Stimulated activated naive CD4-positive, alpha-beta T cell treated with Interleukin-2 at 50 U/mL for 16 hours (primary cell): Measurements from ENCODE around the gene SLC6A13.
"Not testable (repeated sequence)": the region's sequence is repeated elsewhere in the genome, so short reads cannot be mapped to it uniquely, and the experiment has no call there.

Source experiments
- DNase-seq: peaks from one replicate; lab custom pipeline; 2025; lab: John Stamatoyannopoulos, UW

Gene SLC6A13

DNA sequence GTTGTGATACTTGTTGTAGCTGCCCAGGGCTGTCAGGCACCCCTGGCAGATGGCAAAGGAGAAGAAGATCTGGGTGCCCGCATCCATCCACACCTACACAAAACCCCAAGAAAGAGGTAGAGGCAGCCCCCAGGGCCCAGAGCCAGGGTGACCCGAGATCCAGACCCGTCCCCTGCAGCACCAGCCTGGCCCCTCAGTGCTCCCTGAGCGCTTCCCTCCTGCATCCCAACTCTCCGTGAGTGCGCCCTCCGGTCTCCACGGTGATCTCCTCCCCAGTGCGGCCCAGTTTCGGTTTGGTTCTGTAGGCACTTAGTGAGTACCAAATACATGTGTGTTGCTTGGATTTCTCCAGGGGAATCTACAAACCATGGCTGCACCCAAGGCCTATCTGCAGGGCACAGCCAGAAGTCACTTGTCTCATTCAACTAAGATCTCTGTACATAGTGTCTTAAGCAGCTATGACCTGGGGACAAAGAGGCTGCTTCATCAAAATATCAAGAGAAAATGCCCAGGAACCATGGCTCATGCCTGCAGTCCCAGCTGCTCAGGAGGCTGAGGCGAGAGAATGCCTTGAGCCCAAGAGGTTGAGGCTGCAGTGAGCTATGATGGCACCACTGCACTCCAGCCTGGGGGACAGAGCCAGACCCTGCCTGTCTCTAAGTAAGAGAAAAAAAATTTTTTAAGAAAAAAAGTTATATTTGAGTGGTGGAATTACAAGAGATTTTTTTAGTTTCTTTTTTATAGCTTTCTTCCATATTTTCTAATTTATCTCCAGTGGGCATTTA lies 64.5 kb downstream of the SLC6A13 start:
- DNase-seq = no peak

DNA sequence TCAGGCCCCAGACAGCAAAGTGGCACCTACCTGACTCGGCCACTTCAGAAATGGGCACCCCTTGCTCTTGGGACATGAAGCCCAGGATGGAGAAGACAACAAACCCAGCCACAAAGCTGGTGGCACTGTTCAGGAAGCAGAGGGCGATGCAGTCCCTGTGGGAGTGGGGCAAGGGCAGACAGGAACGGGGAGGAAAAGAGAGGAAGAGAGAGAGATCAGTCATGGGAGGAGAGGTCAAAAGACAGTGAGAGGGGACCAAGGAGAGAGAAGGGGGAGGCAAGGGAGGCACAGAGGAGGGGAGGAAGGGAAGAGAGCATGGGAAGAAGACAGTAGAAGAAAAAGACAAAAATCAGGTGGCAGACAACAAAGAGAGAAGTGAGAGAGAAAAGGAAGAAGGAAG lies 65.3 kb downstream of the SLC6A13 start:
- no peak for DNase-seq

DNA sequence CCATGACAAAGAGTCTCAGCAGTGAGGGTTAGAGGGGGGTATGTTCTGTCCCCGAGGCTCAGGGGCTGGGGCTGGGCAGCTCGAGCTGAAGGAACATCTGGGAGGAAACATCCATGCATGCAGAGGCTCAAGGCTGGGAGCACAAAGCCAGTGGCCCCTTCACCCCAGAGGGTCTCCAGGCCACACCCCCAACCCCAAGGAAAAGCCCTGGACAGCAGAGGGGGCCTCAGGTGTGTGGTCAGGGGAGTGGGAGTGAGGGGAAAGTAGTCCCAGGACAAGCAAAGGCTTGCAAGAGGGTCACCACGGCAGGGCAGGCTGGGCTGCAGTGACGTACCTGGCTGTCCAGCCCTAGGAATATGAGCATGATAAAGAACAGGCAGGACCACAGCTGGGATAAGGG lies 66.2 kb downstream of the SLC6A13 start:
- DNase-seq = no peak

DNA sequence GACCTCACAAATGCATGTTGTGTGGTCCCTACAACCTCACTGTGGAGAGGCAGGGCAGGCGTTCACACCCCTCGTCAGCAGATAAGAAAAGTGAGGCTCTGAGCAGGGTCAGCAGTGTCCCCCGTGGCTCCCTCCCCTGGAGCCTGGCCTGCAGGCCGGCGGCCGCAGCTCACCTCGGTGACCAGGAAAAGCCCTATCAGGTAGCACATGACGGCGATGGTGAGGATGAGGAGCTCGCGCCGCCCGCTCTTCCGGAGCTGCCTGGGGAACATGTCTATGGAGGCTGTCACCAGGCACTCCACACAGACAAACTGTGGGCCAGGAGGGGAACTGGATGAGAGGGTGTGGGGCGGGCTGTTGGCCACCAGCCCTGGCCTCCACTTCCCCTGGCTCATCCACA lies 66.7 kb downstream of the SLC6A13 start:
- no peak for DNase-seq

DNA sequence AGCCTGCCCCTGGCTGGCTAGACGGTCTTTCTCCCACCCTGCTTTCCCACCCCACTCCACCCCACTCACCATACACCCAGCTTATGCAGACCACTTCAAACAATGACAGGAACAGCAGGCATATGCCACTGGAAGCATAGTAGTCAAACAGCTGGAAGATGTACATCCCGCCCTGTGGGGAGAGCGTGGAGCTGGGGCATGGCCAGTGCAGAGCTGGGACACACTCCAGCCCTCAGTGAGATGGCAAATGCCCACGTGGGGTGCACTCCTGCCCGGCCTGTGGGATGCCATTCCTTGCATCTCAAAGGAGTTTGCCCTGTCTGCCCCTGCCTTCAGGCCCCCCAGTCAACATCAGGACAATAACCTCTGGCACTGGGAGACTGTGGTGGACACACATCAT lies 67.5 kb downstream of the SLC6A13 start:
- no peak for DNase-seq

DNA sequence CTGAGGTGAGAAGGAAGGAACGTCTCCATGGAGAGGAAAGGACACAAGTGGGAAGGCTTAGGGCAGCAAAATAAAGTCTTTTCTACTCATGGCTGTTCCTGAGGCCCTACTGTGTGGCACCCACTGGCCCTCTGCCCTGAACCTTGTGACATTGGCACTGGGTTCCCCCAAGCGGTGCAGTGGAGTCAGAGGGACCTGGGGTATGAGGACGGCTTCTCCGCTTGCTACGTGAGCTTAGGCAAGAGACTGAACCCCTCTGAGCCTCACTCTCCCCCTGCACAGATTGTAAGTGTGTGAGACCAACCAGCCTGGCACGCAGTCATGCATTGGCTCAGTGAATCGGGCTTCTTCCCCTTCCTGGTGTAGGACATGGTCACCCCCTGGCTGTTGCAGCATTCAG lies 68.4 kb downstream of the SLC6A13 start:
- no peak for DNase-seq

DNA sequence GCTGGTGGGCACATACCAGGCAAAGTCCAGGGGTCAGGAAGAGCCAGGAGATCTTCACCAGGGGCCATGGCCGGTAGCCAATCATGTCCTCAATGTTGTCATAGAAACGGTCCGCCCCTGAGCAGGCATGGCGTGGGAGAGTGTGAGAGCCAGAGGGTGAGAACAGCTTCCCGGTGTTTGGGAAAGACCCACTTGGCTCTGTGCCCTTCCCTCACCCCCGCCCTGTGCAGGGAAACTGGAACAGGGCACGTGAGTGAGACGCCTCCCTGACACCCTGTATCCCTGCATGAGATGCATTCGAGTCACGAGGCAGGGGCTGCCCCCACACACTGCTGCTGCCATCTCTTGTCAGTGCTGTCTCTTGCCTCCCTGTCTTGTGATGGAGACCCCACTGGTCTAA lies 69.4 kb downstream of the SLC6A13 start:
- no peak for DNase-seq

DNA sequence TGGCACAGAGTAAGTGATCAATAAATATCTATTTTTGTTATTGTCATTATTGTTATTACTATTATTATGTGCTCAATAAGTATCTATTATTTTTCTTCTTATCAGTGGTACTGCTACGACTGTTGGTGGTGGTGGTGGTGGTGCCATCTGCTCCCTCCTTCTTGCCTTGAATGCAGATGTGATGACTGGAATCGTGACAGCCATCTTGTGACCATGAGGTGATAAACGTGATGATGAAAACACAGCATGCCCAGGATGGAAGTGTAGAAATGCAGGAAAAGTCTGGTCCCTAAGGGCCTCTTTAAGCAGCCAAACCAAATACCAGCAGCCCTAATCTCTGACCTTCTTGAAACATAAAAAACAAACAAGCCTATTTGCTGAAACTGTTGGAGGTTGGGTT lies 71.1 kb downstream of the SLC6A13 start:
- DNase-seq = no peak

DNA sequence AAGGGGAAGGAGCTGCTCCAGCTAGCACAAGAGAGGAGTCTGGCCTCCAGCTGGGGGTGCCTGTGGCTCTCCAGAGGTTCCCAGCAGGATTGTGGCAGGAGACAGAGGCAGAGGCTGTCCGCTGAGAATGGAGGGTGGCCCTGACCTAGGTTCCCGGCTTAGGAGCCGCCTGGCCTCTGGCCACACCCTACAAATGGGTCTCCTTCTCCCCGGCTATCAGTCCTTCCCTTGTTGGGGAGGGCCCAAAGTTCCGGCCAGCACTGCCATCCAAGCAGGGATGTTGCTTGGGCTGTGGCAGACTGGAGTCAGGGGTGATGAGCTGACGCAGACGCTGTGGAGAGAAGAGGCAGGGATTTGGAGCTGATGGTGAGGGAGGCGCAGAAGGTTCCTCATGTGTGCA lies 71.8 kb downstream of the SLC6A13 start:
- DNase-seq = no peak

DNA sequence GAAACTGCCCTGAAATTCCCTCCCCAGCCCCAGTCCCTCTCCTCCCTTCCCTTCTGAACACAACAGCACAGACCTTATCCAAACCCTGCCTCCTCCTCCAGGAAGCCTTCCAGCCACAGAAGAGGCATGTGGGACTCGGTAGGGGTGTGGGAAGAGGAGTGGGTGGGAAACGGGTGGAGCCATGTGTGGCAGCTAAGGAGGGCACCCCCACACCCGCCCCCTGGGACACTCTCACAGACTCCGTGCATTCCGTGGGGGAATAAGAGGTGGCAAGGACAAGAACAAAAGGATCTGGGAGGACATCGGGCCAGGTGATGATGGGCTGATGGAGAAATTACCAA lies 73.0 kb downstream of the SLC6A13 start:
- DNase-seq = no peak

DNA sequence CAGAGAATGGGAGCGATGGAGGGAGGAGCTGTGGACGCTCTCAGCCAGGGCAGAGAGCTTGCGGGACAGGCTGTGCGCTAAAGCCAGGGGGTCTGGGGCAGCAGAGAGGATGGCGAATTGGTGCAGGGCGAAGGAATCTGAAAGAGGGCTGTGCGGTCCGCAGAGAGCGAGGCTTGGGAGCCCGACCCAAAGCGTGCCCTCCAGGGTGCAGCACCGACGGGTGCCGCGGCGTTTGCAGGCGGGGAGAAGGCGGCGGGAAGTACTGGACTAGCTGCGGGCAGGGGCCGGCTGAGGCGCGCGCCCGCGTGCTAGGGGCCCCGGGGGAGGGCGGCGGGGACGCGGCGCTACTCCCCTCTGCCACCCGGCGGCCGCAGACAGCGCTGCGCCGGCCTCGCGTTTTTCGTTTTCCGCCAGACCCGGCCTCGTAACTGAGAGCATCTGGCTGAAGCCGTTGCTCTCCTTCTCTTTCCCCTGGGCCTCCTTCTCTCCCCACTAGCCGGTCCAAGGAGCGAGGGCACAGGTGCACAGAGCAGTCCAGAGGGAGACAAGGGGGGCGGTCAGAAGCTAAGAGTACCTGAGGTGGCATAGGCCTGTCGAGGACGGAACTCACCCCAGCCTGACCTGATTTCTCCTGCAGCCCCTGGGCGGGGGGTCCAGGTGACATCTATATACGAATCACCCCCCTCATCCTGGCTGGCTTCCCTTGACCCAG lies 73.6 kb downstream of the SLC6A13 start:
- DNase-seq = no peak

DNA sequence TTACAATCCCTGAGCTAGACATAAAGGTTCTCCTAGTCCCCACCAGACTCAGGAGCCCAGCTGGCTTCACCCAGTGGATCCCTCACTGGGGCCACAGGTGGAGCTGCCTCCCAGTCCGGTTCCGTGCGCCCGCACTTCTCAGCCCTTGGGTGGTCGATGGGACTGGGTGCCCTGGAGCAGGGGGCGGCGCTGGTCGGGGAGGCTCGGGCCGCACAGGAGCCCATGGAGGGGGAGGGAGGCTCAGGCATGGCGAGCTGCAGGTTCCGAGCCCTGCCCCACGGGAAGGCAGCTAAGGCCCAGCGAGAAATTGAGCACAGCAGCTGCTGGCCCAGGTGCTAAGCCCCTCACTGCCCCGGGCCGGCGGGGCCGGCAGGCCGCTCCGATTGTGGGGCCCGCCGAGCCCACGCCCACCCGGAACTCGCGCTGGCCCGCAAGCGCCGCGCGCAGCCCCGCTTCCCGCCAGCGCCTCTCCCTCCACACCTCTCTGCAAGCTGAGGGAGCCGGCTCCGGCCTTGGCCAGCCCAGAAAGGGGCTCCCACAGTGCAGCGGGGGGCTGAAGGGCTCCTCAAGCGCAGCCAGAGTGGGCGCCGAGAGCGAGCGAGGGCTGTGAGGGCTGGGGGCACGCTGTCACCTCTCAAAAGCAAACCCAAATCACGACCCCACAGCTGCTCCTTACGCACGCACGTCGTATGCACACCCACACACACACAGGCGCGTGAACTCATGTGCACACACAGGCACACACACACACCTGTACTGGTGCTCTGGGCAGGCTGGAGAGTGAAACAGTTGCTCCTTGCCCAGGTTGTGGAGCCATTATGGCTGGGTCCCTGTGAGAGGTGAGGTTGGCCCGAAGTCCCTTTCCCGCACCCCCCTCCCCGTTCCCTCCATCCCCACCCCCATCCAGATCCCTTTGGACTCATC lies 74.4 kb downstream of the SLC6A13 start:
- DNase-seq = not testable (repeated sequence)

DNA sequence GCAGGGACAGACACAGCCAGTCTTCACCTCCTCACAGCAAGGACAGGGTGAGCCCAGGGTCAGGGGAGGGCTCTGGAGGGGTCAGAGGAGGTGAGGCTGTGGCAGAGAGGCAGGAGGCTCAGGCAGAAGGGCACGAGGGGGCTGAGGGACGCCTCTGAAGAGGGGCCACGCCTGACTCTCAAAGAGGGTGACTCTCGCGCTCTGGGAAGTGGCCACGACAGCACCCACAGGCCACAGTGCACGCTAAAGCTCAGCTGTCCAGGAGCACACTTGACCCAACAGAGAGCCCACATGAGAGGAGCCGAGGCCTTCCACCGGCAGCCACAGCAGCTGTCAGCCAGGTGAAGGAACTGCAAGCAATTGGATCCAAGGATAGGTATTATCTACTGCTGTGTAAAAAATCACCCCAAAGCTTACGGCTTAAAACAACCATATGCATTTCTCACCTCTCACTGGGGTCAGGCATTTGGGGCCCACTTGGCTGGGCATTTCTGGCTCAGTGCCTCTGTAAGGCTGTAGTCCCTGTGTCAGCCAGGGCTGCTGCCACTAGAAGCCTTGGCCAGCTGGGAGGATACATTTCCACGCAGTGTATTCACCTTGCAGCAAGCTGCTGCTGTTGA lies 76.5 kb downstream of the SLC6A13 start:
- DNase-seq = no peak

DNA sequence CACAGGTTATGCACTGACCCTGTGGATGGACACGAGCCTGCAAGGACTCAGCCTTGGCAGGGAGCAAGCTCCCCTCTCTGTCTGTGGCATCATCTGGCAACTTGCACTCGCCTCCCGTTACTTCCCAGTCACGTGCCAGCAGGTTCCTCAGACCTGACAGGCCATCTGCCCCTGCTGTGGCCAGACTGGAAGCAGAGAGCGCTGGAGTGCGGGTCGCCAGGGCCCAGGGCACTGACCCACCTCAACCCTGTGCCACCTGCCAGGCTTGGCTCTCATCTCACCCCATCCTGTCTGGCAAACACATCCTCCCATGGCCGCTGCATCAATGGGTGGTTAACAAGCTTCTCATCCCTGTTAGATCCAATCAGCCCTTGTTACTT lies 77.1 kb downstream of the SLC6A13 start:
- no peak for DNase-seq

DNA sequence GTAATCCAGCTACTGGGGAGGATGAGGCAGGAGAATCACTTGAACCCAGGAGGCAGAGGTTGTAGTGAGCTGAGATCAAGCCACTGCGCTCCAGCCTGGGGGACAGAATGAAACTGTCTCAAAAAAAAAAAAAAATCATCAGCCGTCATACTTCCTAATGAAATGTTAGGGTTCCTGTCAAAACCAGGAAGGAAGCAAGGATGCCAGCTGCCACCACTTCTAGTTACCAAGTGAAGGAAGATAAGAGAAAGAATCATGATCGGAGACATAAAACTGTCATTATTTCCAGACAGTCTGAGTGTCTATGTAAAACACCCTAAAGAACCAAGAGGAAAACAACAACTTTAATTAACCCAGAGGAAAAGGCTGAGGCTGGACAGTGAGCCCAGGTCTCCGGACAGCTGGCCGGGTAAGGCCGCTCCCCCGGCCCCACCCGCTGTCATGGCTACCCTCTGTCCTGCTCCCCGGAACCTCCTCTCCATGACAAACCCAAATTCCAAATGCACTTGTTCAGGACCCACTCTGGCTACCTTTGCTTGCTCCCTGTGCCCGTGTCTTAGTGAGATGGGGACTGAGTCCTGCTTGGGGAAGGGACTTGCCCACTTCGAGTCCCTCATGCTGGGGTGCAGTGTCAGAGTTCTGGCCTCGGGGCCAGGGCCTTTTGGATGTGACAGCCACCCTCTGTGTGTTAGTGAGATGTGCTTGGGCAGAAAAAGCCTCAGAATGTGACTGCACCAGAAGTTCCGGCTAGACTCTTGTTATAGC lies 77.6 kb downstream of the SLC6A13 start:
- no peak for DNase-seq

DNA sequence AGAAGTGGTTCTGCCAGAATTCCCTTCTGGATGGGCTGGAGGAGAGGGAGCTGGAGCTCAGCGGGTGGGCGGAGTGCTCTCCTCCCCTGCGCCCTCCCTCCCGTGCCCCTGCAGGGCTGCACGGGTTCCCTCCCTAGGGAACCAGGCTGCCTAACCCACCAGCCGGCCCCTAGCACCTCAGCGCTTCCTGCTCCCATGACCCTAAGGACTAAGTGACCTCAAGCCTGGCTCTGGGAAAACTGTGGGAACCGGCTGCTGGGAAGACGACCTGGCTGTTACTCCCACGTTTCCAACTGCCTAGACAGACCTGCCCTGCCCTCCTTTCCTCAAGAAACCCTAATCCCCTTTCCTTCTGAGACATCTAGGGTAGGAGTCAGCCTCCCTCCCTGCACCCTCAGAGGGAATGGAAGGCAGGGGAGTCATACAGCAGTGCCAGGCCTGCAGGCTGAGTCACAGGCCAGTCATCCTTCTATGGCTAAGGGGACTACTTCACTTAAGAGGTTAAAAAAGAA lies 80.2 kb downstream of the SLC6A13 start:
- no peak for DNase-seq

DNA sequence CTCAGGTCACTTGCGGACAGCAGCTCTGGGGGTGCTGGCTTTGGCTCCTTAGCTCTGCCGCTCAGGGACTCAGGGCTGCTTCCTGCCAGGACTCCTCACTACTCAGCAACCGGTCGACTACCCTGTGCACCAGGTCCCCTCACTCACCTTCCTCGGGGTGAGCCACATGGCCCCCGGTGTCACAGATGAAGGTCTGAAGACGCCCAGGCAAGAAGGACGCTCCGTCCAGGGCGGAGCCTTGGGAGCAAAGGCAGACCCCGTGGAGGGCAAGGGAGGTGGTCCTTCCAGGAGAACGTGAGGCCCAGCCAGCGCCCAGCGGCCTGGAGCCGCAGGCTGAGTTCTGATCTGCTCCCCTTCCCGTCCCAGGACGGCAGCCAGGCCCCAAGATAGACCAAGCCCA lies 80.7 kb downstream of the SLC6A13 start:
- DNase-seq = no peak

DNA sequence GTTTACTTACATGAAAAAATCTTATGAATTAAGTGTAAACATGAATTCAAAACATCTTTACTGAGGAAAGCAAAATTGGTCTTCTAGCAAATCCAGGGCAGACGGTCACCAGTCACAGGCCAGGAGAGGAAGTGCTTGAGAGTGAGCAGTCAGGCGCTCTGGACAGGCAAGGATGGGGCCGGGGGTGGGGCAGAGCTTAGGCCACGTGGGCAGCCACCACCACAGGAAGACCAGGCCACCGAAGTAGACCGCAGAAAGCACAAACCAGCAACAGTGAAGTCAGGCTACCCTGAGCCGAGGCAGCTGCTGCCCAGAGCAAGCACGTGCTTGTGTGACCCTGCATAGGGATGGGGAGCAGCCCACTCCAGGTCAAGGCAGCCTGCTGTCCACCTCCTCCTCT lies 82.2 kb downstream of the SLC6A13 start:
- DNase-seq = no peak

DNA sequence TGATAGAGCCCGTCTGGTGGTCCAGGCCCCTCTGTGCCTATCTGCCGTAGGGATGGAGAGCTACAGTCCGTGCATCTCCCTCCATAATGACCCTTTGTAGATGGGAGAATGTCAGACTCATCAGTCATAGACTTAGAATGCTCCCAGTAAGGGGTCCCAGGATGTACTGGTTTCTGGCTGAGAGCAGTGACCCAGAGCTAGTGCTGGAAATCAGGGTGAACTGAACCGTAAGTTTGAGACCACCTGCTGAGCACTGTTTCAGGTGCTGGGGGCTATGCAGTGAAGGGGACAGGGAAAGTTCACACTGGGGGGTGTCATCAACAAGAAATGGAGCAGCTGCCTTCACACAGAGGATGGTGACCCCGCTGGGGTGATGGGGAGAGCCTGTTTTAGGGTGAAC lies 82.8 kb downstream of the SLC6A13 start:
- DNase-seq = no peak

DNA sequence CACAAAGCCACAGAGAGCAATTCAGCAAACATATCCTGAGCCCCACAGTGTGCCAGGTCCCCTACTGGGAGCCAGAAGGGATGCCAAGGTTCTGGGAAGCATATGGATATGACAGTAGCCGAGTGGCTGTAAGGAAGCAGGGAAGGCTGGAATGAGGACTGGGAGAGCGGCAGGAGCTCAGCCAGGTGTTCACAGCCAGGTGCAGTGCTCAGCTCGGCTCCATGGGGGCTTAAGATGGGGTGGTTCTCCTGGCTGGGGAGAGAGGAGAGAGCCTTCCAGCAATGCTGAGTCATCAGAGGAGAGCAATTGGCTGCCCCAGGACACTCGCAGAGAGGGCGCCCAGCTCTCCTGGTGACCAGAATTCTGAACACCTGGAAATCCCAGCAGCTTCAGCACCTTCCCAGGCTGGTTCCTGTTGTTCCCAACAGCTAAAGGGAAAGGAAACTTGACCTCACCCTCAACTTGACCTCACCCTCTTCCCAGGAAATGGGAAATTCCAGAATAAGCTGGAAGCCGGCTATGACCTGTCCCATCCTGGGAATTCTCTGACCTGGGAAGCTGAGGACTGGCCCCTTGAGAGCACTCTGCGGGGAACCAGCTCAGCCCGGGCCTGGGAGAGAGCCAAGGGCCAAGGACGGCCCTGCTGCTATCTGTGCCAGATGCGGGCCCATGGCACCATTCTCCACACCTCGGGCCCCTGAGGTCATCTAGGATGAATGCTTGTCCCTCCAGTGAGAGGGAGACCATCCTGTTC lies 83.3 kb downstream of the SLC6A13 start:
- no peak for DNase-seq

DNA sequence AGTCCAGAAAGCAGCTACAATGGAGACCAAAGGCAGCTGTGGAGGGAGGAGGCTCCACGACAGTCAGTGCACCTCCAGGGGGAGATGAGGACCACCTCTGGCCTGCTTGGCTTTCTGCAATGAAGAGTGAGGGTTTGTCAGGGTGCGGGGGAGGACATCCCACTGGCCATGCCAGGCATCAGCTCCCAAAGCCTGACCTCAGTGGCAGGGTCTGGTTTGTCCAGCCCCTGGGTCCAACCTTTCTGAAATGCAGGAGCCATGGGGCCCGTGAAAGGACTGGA lies 83.9 kb downstream of the SLC6A13 start:
- DNase-seq = no peak
